HPDE6-E6E7 (cell line): ENCODE results near the gene ZNF564.
"Not testable (repeated sequence)": the region's sequence is repeated elsewhere in the genome, so short reads cannot be mapped to it uniquely, and the experiment has no call there.

Experiments used
- DNase-seq: peaks from one replicate; pipeline ENCODE4 v3.0.0; 2011; ENCODE audit warnings: missing footprints; ENCODE audit errors: extremely low spot score

ZNF564 gene

GRCh38 chr19:12551060-12551832, at the start of gene ZNF564:
ZNF564 (minus strand) TSS chr19:12551482; CDS start chr19:12551332, 150 bp downstream.
- DNase-seq, result peak; percentile 98

GRCh38 chr19:12597594-12597993, 46.3 kb upstream of the ZNF564 start:
- DNase-seq, result no peak

GRCh38 chr19:12596927-12597548, 45.8 kb upstream of the ZNF564 start:
- DNase-seq, result no peak

GRCh38 chr19:12596485-12596884, 45.2 kb upstream of the ZNF564 start:
- no peak for DNase-seq

GRCh38 chr19:12581100-12581499, 29.8 kb upstream of the ZNF564 start:
- DNase-seq, result no peak

DNA sequence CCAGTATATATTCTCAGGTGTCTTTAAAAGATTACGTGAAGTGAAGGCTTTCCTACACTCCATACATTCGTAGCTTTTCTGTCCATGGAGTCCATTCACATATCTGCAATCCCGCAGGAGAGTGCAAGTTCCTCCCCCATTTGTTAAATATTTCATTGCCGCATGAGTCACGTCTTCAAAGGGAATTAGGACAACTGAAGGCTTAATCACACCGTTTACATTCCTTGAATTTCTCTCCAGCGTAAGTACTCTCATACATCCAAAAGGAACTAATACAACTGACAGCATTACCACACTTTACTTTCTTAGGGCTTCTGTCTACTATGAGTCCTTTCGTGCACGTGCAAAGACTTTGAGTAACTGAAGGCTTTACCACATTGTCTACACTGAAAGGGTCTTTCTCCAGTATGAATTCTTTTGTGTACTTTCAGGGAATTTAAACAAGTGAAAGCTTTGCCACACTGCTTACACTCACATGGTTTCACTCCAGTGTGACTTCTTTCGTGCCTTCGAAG, 29.0 kb upstream of the ZNF564 start:
- DNase-seq, result no peak

DNA sequence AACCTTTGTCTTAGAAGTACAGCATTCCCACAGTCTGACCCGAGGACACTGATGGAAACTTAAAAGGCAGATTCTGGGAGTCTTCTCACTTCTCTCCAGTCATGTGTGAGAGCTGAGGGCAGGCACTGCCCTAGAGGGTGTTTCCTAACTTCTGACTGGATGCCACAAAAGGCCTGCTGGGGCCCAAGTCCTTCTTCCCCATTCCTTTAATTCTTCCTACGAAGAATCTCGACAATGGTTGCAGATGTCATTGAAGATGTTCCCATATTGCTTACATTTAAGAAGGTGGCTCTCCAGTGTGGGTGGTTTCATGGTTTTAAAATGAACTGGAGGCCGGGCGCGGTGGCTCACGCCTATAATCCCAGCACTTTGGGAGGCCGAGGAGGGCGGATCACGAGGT, 27.4 kb upstream of the ZNF564 start:
- no peak for DNase-seq

DNA sequence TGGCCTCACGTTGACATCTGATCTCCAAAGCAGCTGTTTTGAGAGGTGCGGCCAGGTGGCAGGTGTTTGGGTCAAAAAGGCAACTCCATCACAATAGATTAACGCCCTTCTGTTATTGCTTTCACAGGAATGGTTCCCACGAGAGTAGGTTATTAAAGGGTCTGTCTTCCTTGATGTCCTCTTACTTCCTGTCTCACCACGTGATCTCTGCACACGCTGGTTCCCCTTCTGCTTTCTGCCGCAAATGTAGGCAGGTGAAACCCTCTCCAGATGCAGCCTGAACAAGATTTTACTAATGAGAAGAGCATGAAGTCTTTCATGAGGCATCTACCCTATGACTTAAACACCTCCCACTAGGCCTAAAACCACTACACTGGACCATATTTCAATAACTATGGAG, 22.8 kb upstream of the ZNF564 start:
- DNase-seq, result no peak

DNA sequence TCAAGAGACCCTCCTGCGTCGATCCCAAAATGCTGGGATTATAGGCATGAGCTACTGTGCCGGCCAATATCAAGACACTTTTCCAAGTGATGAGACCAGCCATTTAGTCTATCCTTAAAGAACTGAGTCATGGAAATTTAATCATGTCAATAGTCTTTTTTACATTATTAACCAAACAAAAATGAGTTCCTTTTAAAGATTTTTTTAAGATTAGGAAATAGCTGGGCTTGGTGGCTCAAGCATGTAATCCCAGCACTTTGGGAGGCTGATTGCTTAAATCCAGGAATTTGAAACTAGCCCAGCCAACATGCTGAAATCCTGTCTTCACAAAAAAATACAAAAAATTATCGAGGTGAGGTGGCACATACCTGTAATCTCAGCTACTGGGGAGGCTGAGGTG, 16.7 kb upstream of the ZNF564 start:
- no peak for DNase-seq

- DNase-seq, result not testable (repeated sequence)
Observed at GRCh38 chr19:12566380-12566779, 15.1 kb upstream of the ZNF564 start.

DNA sequence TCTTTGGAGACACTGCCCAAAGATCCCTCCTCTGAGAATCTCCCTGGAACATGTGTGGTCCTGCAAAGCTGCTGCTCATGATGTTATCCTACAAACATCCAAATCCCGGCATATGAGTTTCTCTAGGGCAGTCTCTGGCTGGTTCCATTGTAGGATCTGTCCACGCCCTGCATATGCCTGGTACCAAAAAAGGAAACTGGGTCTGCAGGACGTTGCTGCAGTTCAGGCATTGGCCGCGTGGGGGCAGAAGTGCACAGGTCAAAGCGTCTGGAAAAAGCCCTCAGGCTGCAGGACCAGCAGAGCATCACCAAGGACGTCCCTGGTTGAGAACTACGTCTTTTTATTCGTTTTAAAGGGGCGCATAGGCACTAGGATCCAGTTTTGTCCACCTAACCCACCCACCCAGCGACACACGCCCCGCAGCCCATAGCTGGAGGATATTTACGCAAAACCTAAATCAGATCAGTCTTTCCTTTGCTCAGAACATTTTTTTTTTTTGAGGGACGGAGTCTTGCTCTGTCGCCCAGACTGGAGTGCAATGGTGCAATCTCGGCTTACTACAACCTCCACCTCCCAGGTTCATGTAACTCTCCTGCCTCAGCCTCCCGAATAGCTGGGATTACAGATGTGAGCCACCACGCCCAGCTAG, 12.9 kb upstream of the ZNF564 start:
- DNase-seq, result peak; percentile 82

- DNase-seq, result no peak
Observed at GRCh38 chr19:12555456-12555930, 4.2 kb upstream of the ZNF564 start.

DNA sequence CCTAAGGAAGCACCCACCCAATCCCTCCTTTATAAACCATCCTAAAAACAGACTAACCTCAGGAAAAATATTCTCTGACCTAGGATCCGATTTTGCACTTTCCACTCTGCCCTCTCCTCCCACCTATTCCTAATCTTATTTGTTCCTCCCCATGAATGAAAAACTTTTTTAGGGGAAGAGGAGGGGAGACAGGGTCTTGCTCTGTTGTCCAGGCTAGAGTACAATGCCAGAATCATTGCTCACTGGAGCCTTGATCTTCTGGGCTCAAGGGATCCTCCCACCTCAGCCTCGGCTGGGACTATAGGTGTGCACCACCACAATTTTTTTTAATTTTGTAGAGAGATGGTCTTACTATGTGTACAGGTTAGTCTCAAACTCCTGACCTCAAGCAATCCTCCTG, 4.4 kb downstream of the ZNF564 start:
- DNase-seq, result no peak

DNA sequence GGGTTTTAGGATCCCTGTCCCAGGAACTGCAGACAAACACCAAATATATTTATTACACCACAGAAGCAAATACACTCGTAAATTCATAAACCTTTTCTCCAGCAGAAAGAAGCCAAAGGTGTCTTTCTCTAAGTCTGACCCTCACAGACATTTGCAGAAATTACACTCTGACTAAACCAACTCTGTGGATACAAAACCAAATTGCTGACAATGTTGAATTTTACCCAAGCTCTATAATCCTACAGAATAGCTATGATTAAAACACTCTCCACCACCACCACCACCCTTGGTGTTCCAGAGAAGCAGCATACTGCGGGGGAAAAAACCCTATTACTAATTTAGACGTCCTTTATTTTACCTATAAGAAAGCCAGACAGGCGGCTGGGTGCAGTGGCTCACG, 5.2 kb downstream of the ZNF564 start:
- no peak for DNase-seq

DNA sequence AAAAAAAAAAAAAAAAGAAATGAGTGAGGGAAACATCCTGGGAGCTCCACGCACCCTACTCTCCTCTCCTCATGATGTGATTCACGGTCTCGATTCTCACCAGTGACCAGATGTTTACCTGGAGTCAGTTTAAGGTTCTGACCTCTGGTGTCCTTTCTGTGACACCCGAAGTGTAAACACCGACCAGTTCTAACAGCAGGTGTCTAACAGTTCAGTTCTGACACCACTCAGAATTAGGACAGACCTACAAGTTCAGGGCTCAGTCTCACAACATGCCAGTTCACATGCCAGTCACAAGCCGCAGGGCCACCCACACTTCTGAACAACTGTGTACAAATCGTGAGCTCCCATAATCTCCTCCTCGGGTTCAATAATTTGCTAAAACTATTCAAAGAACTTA, 6.0 kb downstream of the ZNF564 start:
- no peak for DNase-seq

DNA sequence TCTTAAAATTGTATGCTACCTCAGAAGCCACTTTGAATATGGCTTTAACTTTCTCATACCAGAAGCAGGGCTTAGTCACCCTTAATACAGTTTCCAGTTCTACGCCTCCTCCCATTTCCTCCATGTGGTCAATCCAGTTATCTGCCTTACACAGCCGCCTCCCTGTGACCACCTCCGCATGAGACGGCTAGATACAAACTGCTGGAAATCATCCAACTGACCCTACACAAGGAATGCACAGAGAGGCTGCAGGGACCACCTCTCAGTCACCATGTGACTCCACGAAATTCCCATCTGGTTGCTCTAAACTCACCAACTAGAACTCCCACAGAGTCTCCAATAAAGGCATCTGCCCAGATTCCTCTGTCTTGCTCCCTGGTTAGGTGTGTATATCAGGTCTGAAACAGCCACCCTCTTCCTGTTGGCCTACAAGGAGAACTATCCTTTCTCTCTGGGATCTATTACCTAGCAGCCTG, 6.8 kb downstream of the ZNF564 start:
- no peak for DNase-seq

DNA sequence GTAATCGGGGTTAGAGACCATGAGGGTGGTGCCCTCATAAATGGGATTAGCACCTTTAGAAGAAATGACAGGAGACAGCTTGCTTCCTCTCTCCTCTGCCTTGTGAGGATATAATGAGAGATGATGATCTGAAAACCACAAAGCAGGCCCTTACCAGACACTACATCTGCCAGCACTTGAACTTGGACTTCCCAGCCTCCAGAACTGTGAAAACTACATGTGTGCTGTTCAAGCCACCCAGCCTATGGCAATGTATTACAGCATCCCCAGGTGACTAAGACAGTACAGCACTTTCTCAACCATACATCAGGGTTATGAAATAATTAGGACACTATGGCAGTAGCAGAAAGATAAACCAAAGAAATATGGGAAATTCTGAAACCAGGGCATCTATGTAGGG, 7.4 kb downstream of the ZNF564 start:
- no peak for DNase-seq

DNA sequence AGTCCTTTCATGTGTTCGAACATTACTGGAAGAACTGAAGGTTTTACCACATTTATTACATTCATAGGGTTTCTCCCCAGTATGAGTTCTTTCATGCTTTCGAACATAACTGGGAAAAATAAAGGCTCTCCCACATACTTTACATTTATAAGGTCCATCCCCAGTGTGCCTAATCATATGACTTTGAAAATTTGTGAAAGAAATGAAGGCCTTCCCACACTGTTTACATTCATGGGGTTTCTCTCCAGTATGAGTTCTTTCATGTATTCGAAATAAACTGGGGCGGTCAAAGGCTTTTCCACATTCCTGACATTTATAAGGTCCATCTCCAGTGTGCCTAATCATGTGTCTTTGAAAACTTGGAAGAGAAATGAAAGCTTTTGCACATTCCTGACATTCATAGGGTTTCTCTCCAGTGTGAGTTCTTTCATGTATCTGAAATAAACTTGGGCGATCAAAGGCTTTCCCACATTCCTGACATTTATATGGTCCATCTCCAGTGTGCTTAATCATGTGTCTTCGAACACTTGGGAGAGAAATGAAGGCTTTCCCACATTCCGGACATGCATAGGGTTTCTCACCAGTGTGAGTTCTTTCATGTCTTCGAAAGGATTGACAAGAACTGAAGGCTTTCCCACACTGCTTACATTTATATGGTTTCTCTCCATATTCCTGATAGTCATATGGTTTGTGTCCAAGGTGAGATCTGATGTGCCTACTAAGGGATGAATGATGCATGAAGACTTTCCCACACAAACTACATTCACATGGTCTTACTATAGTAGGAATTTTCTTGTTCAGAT, 24.0 kb downstream of the ZNF564 start:
- no peak for DNase-seq

DNA sequence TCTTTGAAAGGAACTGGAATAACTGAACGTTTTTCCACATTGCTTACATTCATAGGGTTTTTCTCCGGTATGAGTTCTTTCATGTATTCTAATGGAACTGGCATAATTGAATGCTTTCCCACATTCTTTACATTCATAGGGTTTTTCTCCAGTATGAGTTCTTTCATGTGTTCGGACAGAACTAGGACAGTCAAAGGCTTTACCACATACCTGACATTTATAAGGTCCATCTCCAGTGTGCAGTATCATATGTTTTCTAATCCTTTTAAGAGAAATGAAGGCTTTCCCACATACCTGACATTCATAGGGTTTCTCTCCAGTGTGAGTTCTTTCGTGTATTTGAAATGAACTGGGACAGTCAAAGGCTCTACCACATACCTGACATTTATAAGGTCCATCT, 24.7 kb downstream of the ZNF564 start:
- DNase-seq, result no peak

GRCh38 chr19:12521996-12522395, 29.3 kb downstream of the ZNF564 start:
- DNase-seq, result no peak

- no peak for DNase-seq
Observed at GRCh38 chr19:12513531-12514061, 37.7 kb downstream of the ZNF564 start.
